ENCODE measurements around the gene CSTPP1. TPM values are rescaled to one million over a fixed set of nuclear protein-coding genes. Genes with fewer than 3 reads are reported as not detected.

The CSTPP1 gene
- polyA plus RNA-seq, 1 donor from 2014 or later: 46.4 TPM

GRCh38 chr11:46972343-46972742, 35.8 kb downstream of the CSTPP1 start:
- H3K4me2 ChIP-seq (ENCODE audit: low read length): no peak overlapping the region
- TF ChIP-seq, protein P1, sequence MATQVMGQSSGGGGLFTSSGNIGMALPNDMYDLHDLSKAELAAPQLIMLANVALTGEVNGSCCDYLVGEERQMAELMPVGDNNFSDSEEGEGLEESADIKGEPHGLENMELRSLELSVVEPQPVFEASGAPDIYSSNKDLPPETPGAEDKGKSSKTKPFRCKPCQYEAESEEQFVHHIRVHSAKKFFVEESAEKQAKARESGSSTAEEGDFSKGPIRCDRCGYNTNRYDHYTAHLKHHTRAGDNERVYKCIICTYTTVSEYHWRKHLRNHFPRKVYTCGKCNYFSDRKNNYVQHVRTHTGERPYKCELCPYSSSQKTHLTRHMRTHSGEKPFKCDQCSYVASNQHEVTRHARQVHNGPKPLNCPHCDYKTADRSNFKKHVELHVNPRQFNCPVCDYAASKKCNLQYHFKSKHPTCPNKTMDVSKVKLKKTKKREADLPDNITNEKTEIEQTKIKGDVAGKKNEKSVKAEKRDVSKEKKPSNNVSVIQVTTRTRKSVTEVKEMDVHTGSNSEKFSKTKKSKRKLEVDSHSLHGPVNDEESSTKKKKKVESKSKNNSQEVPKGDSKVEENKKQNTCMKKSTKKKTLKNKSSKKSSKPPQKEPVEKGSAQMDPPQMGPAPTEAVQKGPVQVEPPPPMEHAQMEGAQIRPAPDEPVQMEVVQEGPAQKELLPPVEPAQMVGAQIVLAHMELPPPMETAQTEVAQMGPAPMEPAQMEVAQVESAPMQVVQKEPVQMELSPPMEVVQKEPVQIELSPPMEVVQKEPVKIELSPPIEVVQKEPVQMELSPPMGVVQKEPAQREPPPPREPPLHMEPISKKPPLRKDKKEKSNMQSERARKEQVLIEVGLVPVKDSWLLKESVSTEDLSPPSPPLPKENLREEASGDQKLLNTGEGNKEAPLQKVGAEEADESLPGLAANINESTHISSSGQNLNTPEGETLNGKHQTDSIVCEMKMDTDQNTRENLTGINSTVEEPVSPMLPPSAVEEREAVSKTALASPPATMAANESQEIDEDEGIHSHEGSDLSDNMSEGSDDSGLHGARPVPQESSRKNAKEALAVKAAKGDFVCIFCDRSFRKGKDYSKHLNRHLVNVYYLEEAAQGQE (IDR thresholded peaks at IDR 0.05; ENCODE audit: borderline replicate concordance): no peak
- no peak for TF ChIP-seq EP300 (conservative IDR thresholded peaks at IDR 0.05; ENCODE audit: poor library complexity, severe bottlenecking)
- no peak for TF ChIP-seq MXI1 (conservative IDR thresholded peaks at IDR 0.05; ENCODE audit: poor library complexity, severe bottlenecking)
- TF ChIP-seq EZH2 (IDR thresholded peaks at IDR 0.05; ENCODE audit: borderline replicate concordance, insufficient read depth, low read length, poor library complexity, severe bottlenecking): no peak
- TF ChIP-seq TAF1 (IDR thresholded peaks at IDR 0.05; ENCODE audit: low read depth): no peak
- no peak for TF ChIP-seq POLR2AphosphoS5 (IDR thresholded peaks at IDR 0.05)
- TF ChIP-seq, protein P2, sequence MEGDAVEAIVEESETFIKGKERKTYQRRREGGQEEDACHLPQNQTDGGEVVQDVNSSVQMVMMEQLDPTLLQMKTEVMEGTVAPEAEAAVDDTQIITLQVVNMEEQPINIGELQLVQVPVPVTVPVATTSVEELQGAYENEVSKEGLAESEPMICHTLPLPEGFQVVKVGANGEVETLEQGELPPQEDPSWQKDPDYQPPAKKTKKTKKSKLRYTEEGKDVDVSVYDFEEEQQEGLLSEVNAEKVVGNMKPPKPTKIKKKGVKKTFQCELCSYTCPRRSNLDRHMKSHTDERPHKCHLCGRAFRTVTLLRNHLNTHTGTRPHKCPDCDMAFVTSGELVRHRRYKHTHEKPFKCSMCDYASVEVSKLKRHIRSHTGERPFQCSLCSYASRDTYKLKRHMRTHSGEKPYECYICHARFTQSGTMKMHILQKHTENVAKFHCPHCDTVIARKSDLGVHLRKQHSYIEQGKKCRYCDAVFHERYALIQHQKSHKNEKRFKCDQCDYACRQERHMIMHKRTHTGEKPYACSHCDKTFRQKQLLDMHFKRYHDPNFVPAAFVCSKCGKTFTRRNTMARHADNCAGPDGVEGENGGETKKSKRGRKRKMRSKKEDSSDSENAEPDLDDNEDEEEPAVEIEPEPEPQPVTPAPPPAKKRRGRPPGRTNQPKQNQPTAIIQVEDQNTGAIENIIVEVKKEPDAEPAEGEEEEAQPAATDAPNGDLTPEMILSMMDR (IDR thresholded peaks at IDR 0.05; ENCODE audit: poor library complexity, severe bottlenecking): no peak
- no peak for TF ChIP-seq RAD21 (conservative IDR thresholded peaks at IDR 0.05)
- TF ChIP-seq SMC3 (conservative IDR thresholded peaks at IDR 0.05; ENCODE audit: poor library complexity): no peak
- H3K27ac ChIP-seq (ENCODE audit: low read length): no peak overlapping the region

DNA sequence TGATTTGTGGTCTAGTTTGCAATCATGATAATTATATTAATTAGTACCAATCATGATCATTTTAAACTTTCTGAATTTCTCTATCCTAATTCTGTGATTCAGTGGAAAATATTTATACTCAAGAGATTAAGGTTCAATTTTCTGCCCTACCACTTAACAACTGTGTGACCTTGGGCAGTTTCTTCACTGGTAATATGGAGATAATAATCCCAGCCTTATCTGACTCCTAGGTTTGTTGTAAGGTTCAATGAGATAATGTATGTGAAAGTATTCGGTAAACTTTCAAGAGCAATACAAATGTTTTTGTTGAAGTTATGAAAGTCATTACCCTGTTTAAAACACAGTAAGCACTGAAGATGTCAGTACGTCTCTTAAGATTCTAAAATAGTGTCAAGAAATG, 36.3 kb downstream of the CSTPP1 start:
- H3K27ac ChIP-seq (ENCODE audit: low read length): no peak overlapping the region
- H3K9me2 ChIP-seq (ENCODE audit: insufficient read depth, low read length): no peaks in the 10 kb centered on the region
- peaks cover 2% of the 10 kb centered on the region for H3F3A ChIP-seq (ENCODE audit: insufficient read depth, low read length, poor library complexity, severe bottlenecking)
- H3K4me2 ChIP-seq (ENCODE audit: low read length): no peak overlapping the region
- H3K36me3 ChIP-seq (ENCODE audit: insufficient read depth, low read length): no peaks in the 10 kb centered on the region
- H3K4me3 ChIP-seq (ENCODE audit: low read length): no peak overlapping the region
- H3K9me3 ChIP-seq (ENCODE audit: low read length): no peaks in the 10 kb centered on the region
- no peak for TF ChIP-seq EZH2 (IDR thresholded peaks at IDR 0.05; ENCODE audit: borderline replicate concordance, insufficient read depth, low read length, poor library complexity, severe bottlenecking)
- no peak for TF ChIP-seq SMC3 (conservative IDR thresholded peaks at IDR 0.05; ENCODE audit: poor library complexity)
- no peak for TF ChIP-seq EP300 (conservative IDR thresholded peaks at IDR 0.05; ENCODE audit: poor library complexity, severe bottlenecking)
- TF ChIP-seq RAD21 (conservative IDR thresholded peaks at IDR 0.05): no peak
- TF ChIP-seq, protein P1 (IDR thresholded peaks at IDR 0.05; ENCODE audit: borderline replicate concordance): no peak
- no peak for TF ChIP-seq POLR2AphosphoS5 (IDR thresholded peaks at IDR 0.05)
- no peak for TF ChIP-seq MXI1 (conservative IDR thresholded peaks at IDR 0.05; ENCODE audit: poor library complexity, severe bottlenecking)
- TF ChIP-seq, protein P2 (IDR thresholded peaks at IDR 0.05; ENCODE audit: poor library complexity, severe bottlenecking): no peak
- TF ChIP-seq TAF1 (IDR thresholded peaks at IDR 0.05; ENCODE audit: low read depth): no peak
- no peaks in the 10 kb centered on the region for H3K79me2 ChIP-seq (replicated peaks; ENCODE audit: insufficient read depth, low read length)
- no peaks in the 10 kb centered on the region for H4K20me1 ChIP-seq (ENCODE audit: insufficient read depth)
- no peaks in the 10 kb centered on the region for H3K27me3 ChIP-seq (ENCODE audit: insufficient read depth, low read depth, low read length)
- no peak overlapping the region for H3K9ac ChIP-seq (ENCODE audit: low read length)
- no peak overlapping the region for H2AFZ ChIP-seq (ENCODE audit: low read depth, low read length)

More at GRCh38 chr11:46972343-46972742, 35.8 kb downstream of the CSTPP1 start:
- H3K36me3 ChIP-seq (ENCODE audit: insufficient read depth, low read length): no peaks in the 10 kb centered on the region
- no peaks in the 10 kb centered on the region for H3F3A ChIP-seq (ENCODE audit: insufficient read depth, low read length, poor library complexity, severe bottlenecking)
- no peak overlapping the region for H3K4me3 ChIP-seq (ENCODE audit: low read length)
- no peaks in the 10 kb centered on the region for H3K79me2 ChIP-seq (replicated peaks; ENCODE audit: insufficient read depth, low read length)
- no peak overlapping the region for H3K9ac ChIP-seq (ENCODE audit: low read length)
- no peaks in the 10 kb centered on the region for H3K9me3 ChIP-seq (ENCODE audit: low read length)
- H2AFZ ChIP-seq (ENCODE audit: low read depth, low read length): no peak overlapping the region
- H4K20me1 ChIP-seq (ENCODE audit: insufficient read depth): no peaks in the 10 kb centered on the region
- H3K9me2 ChIP-seq (ENCODE audit: insufficient read depth, low read length): no peaks in the 10 kb centered on the region
- no peaks in the 10 kb centered on the region for H3K27me3 ChIP-seq (ENCODE audit: insufficient read depth, low read depth, low read length)
